Endodermal cell (in vitro differentiated cells): ENCODE measurements around the gene TNIK. TPM values are rescaled to one million over a fixed set of nuclear protein-coding genes. Genes with fewer than 3 reads are reported as not detected.
"Not testable (repeated sequence)": the region's sequence is repeated elsewhere in the genome, so short reads cannot be mapped to it uniquely, and the experiment has no call there.

Experiments
- DNase-seq: peaks from one replicate; pipeline ENCODE4 v3.0.0-alpha.2; 2017
- H3K27ac ChIP-seq: 2 replicates; pipeline ENCODE4 v1.5.1; 2013; ENCODE audit warnings: mild to moderate bottlenecking, low read depth, low read length, moderate library complexity
- H3K27me3 ChIP-seq: 2 replicates; pipeline ENCODE4 v1.6.1; 2013; ENCODE audit warnings: mild to moderate bottlenecking, low read length, moderate library complexity; ENCODE audit not compliant: insufficient read depth, control insufficient read depth, poor library complexity, severe bottlenecking
- H3K36me3 ChIP-seq: 2 replicates; pipeline ENCODE4 v1.7.0; 2013; ENCODE audit warnings: mild to moderate bottlenecking, low read length, moderate library complexity; ENCODE audit not compliant: control insufficient read depth, insufficient read depth
- H3K4me1 ChIP-seq: one replicate; pipeline ENCODE4 v1.7.0; 2013; ENCODE audit warnings: low read length; ENCODE audit not compliant: control insufficient read depth, insufficient read depth
- H3K4me3 ChIP-seq: 2 replicates; pipeline ENCODE4 v1.5.1; 2013; ENCODE audit warnings: mild to moderate bottlenecking, low read length, moderate library complexity
- H3K9ac ChIP-seq: 2 replicates; pipeline ENCODE4 v1.6.1; 2013; ENCODE audit warnings: mild to moderate bottlenecking, low read length, moderate library complexity; ENCODE audit not compliant: poor library complexity, severe bottlenecking; ENCODE audit errors: extremely low read depth
- H3K9me3 ChIP-seq: 2 replicates; pipeline ENCODE4 v1.6.1; 2013; ENCODE audit warnings: mild to moderate bottlenecking, low read length, moderate library complexity; ENCODE audit not compliant: control insufficient read depth
- H3K27ac Mint-ChIP-seq: 2 replicates; pipeline ENCODE4 v1.8.0; 2020; ENCODE audit warnings: mixed read lengths
- H3K27me3 Mint-ChIP-seq: 2 replicates; pipeline ENCODE4 v1.8.0; 2021; ENCODE audit warnings: mild to moderate bottlenecking, mixed read lengths; ENCODE audit not compliant: insufficient read depth
- H3K36me3 Mint-ChIP-seq: 2 replicates; pipeline ENCODE4 v1.8.0; 2020; ENCODE audit warnings: low read depth, mixed read lengths
- H3K4me1 Mint-ChIP-seq: 2 replicates; pipeline ENCODE4 v1.8.0; 2020; ENCODE audit warnings: mixed read lengths
- H3K4me3 Mint-ChIP-seq: 2 replicates; pipeline ENCODE4 v1.8.0; 2020; ENCODE audit warnings: mild to moderate bottlenecking, moderate library complexity, mixed read lengths
- H3K9me3 Mint-ChIP-seq: 2 replicates; pipeline ENCODE4 v1.8.0; 2020; ENCODE audit warnings: mild to moderate bottlenecking, mixed read lengths
- CTCF ChIP-seq: fragments of 200-600 bp; sonication (generic); conservative IDR thresholded peaks from 2 replicates; pipeline ENCODE4 v1.5.0; 2021; ENCODE audit warnings: antibody characterized with exemption, mild to moderate bottlenecking
- WGBS, 2 experiments: methylation state at CpG; one replicate each; pipeline versions ENCODE4 v1.1.5 to v1.1.7; 2013; ENCODE audit warnings: missing lambda C conversion rate in 2 of 2, mixed read lengths in 1 of 2; ENCODE audit not compliant: insufficient coverage in 1 of 2, insufficient read length in 1 of 2; 5-methylcytosine and 5-hydroxymethylcytosine counted together
- total RNA-seq, 2 donors: library from RNA; stranded (reverse); fragmentation: NEBNext Ultra II Directional in 1 of 2; extraction: Animal tissue kit (Norgen Biotek cat#: 25700) in 1 of 2; gene quantifications; 2 replicates in 1 of 2; 3 replicates in 1 of 2; pipeline ENCODE4 v1.2.1, GENCODE V29; 2021

TNIK gene
- total RNA-seq, 2 donors from 2014 or later = 12.2 to 14.9 TPM

GRCh38 chr3:171384101-171384891 is 75.9 kb downstream of the TNIK start:
- TF ChIP-seq CTCF = no peak
- DNase-seq = no peak

GRCh38 chr3:171383206-171384018 is 76.8 kb downstream of the TNIK start:
- no peak overlapping the region for H3K9ac ChIP-seq
- Mint-ChIP-seq H3K4me3 (peak overlapping the region; percentile 2), H3K36me3 (no peaks in the 10 kb centered on the region), H3K27me3 (peaks cover 9% of the 10 kb centered on the region), H3K4me1 (peaks cover 47% of the 10 kb centered on the region), H3K9me3 (no peaks in the 10 kb centered on the region), H3K27ac (no peak overlapping the region)
- no peaks in the 10 kb centered on the region for H3K9me3 ChIP-seq
- H3K27ac ChIP-seq = peak overlapping the region; percentile 98
- TF ChIP-seq CTCF = no peak
- WGBS, 2 experiments = 43 to 71% methylated on average over 5 of the region's 5 CpGs
- H3K4me1 ChIP-seq = peaks cover 6% of the 10 kb centered on the region
- H3K4me3 ChIP-seq = no peak overlapping the region
- no peaks in the 10 kb centered on the region for H3K36me3 ChIP-seq
- DNase-seq = no peak
- H3K27me3 ChIP-seq = no peaks in the 10 kb centered on the region

More at GRCh38 chr3:171384101-171384891, 75.9 kb downstream of the TNIK start:
- Histone ChIP-seq H3K27me3 (no peaks in the 10 kb centered on the region), H3K27ac (peak overlapping the region; percentile 98), H3K4me3 (peak overlapping the region; percentile 41), H3K9ac (no peak overlapping the region), H3K36me3 (no peaks in the 10 kb centered on the region), H3K4me1 (peaks cover 12% of the 10 kb centered on the region), H3K9me3 (no peaks in the 10 kb centered on the region)
- 22 to 63% methylated on average over 1 to 2 of the region's 3 CpGs for WGBS, 2 experiments
- peak overlapping the region; percentile 2 for H3K4me3 Mint-ChIP-seq
- H3K27ac Mint-ChIP-seq = no peak overlapping the region
- H3K27me3 Mint-ChIP-seq = peaks cover 9% of the 10 kb centered on the region
- peaks cover 53% of the 10 kb centered on the region for H3K4me1 Mint-ChIP-seq
- H3K9me3 Mint-ChIP-seq = no peaks in the 10 kb centered on the region
- H3K36me3 Mint-ChIP-seq = no peaks in the 10 kb centered on the region

- H3K9ac ChIP-seq, H3K4me1 ChIP-seq, H3K9me3 Mint-ChIP-seq, H3K36me3 Mint-ChIP-seq, H3K27ac Mint-ChIP-seq, H3K4me3 Mint-ChIP-seq, H3K27me3 ChIP-seq, H3K27ac ChIP-seq, DNase-seq, H3K9me3 ChIP-seq, H3K27me3 Mint-ChIP-seq, H3K4me3 ChIP-seq, H3K36me3 ChIP-seq: not testable (repeated sequence)
- H3K4me1 Mint-ChIP-seq = peaks cover 50% of the 10 kb centered on the region
- WGBS, 2 experiments = 94 to 96% methylated on average over 3 to 4 of the region's 4 CpGs
- TF ChIP-seq CTCF = peak; percentile 58
Observed at GRCh38 chr3:171382347-171382746, 77.9 kb downstream of the TNIK start.
